HL-60 (cell line): ENCODE measurements around the gene TSC22D3.

Experiments used
- DNase-seq, 2 experiments: peaks; one replicate each; pipeline ENCODE4 v3.0.0-alpha.2; 2010 to 2020; ENCODE audit warnings: low read depth in 1 of 2, low spot score in 1 of 2
- H3K27ac ChIP-seq: fragments of 250-450 bp; sonication (Bioruptor Pico); replicated peaks from 2 replicates; pipeline ENCODE4 v1.5.1; 2020; ENCODE audit warnings: mild to moderate bottlenecking, moderate library complexity
- H3K27me3 ChIP-seq: fragments of 250-450 bp; sonication (Bioruptor Pico); 2 replicates; pipeline ENCODE4 v1.5.1; 2021; ENCODE audit warnings: mild to moderate bottlenecking, moderate library complexity; ENCODE audit not compliant: insufficient read depth, poor library complexity, severe bottlenecking
- H3K4me3 ChIP-seq: replicated peaks from 2 replicates; pipeline ENCODE4 v1.5.1; 2011; ENCODE audit warnings: mild to moderate bottlenecking, control low read depth, low read length; ENCODE audit not compliant: insufficient read depth
- CTCF ChIP-seq: IDR thresholded peaks from one replicate; pipeline ENCODE4 v1.5.1; 2011; ENCODE audit warnings: low read length, control low read depth, inconsistent platforms; ENCODE audit not compliant: insufficient read depth
- GABPA ChIP-seq: IDR thresholded peaks from 2 replicates; pipeline ENCODE4 v1.6.1; 2012; ENCODE audit warnings: low read depth
- POLR2AphosphoS5 ChIP-seq: IDR thresholded peaks from 2 replicates; pipeline ENCODE4 v1.6.1; 2012; ENCODE audit warnings: low read depth
- REST ChIP-seq: IDR thresholded peaks from 2 replicates; pipeline ENCODE4 v1.6.1; 2012; ENCODE audit warnings: low read depth; ENCODE audit not compliant: insufficient replicate concordance
- SPI1 ChIP-seq: IDR thresholded peaks from 2 replicates; pipeline ENCODE4 v1.6.1; 2012; ENCODE audit warnings: low read depth, mild to moderate bottlenecking, borderline replicate concordance

The TSC22D3 gene

GRCh38 chrX:107676559-107677378 is 98.8 kb downstream of the TSC22D3 start:
- DNase-seq, result no peak
- Histone ChIP-seq H3K27me3 (no peaks in the 10 kb centered on the region), H3K27ac (peak overlapping the region; percentile 94), H3K4me3 (no peak overlapping the region)
- TF ChIP-seq REST, result no peak
- no peak for TF ChIP-seq POLR2AphosphoS5
- TF ChIP-seq GABPA, result no peak
- no peak for TF ChIP-seq SPI1
- no peak for TF ChIP-seq CTCF

GRCh38 chrX:107675823-107676555 is 99.6 kb downstream of the TSC22D3 start:
- Histone ChIP-seq H3K4me3 (no peak overlapping the region), H3K27ac (peak overlapping the region; percentile 94), H3K27me3 (no peaks in the 10 kb centered on the region)
- DNase-seq, result peak in 1 of 2 experiments; percentile 82
- TF ChIP-seq SPI1, result no peak
- no peak for TF ChIP-seq CTCF
- TF ChIP-seq REST, result no peak
- no peak for TF ChIP-seq POLR2AphosphoS5
- TF ChIP-seq GABPA, result no peak

DNA sequence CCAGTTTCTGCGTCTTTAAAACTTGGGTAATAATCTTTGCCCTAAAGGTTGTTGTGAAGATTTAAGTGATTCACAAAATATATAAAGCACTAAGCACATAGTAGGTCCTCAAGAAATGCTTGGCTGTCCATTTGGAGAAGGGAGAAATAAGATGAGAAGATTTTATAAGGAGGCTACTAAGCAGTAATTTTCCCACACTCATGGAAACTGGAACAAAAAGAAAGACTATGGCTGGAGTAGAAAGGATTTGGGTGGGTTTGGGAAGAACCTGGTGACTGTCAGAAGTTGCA is 100.3 kb downstream of the TSC22D3 start:
- TF ChIP-seq SPI1 (no peak), REST (no peak), CTCF (no peak), POLR2AphosphoS5 (no peak), GABPA (no peak)
- Histone ChIP-seq H3K4me3 (no peak overlapping the region), H3K27ac (peak overlapping the region; percentile 94), H3K27me3 (no peaks in the 10 kb centered on the region)
- DNase-seq, result no peak
